Loucy (cell line): Measurements from ENCODE around the gene ABCC9.

Experiments used
- H2AFZ ChIP-seq: fragments of 200-600 bp; sonication (generic); 2 replicates; pipeline ENCODE4 v1.6.0; 2016; ENCODE audit warnings: antibody characterized with exemption, mild to moderate bottlenecking, low read length, moderate library complexity
- H3F3A ChIP-seq: fragments of 200-600 bp; 2 replicates; pipeline ENCODE4 v1.6.0; 2016; ENCODE audit warnings: antibody characterized with exemption, low read depth, mild to moderate bottlenecking
- H3K27me3 ChIP-seq: fragments of 200-600 bp; sonication (generic); 2 replicates; pipeline ENCODE4 v1.6.1; 2014; ENCODE audit warnings: low read length, mild to moderate bottlenecking; ENCODE audit not compliant: insufficient read depth, poor library complexity, severe bottlenecking
- H3K36me3 ChIP-seq: fragments of 200-600 bp; sonication (generic); 2 replicates; pipeline ENCODE4 v1.6.1; 2016; ENCODE audit warnings: low read length; ENCODE audit not compliant: insufficient read depth
- H3K4me1 ChIP-seq: fragments of 200-600 bp; sonication (generic); 2 replicates; pipeline ENCODE4 v1.5.1; 2014; ENCODE audit warnings: low read length, mild to moderate bottlenecking; ENCODE audit not compliant: insufficient read depth, poor library complexity, severe bottlenecking
- H3K4me2 ChIP-seq: fragments of 200-600 bp; sonication (generic); 2 replicates; pipeline ENCODE4 v1.6.0; 2014; ENCODE audit warnings: antibody characterized with exemption, low read length, low read depth, mild to moderate bottlenecking; ENCODE audit not compliant: poor library complexity, severe bottlenecking
- H3K4me3 ChIP-seq: fragments of 200-600 bp; sonication (generic); 2 replicates; pipeline ENCODE4 v1.5.1; 2014; ENCODE audit warnings: low read length, mild to moderate bottlenecking, mixed read lengths; ENCODE audit not compliant: poor library complexity, severe bottlenecking
- H3K79me2 ChIP-seq: fragments of 200-600 bp; sonication (generic); 2 replicates; pipeline ENCODE4 v1.6.1; 2014; ENCODE audit warnings: low read length; ENCODE audit not compliant: insufficient read depth
- H3K9ac ChIP-seq: fragments of 200-600 bp; sonication (generic); 2 replicates; pipeline ENCODE4 v1.6.0; 2014; ENCODE audit warnings: mild to moderate bottlenecking, low read depth, low read length, moderate library complexity; ENCODE audit not compliant: poor library complexity, severe bottlenecking
- H3K9me2 ChIP-seq: fragments of 200-600 bp; sonication (generic); replicated peaks from 2 replicates; pipeline ENCODE4 v1.6.1; 2016; ENCODE audit warnings: low read depth, low read length, mixed read lengths
- H3K9me3 ChIP-seq: fragments of 200-600 bp; sonication (generic); 2 replicates; pipeline ENCODE4 v1.6.1; 2014; ENCODE audit warnings: mild to moderate bottlenecking, antibody characterized with exemption, low read length, low read depth; ENCODE audit not compliant: insufficient read depth
- H4K20me1 ChIP-seq: fragments of 200-600 bp; sonication (generic); 2 replicates; pipeline ENCODE4 v1.6.0; 2014; ENCODE audit warnings: antibody characterized with exemption, low read length, mild to moderate bottlenecking; ENCODE audit not compliant: insufficient read depth, poor library complexity, severe bottlenecking
- CTCF ChIP-seq: fragments of 200-600 bp; sonication (generic); conservative IDR thresholded peaks from 2 replicates; pipeline ENCODE4 v1.5.1; 2014; ENCODE audit warnings: mild to moderate bottlenecking, antibody characterized with exemption, low read length
- EZH2phosphoT487 ChIP-seq: fragments of 200-600 bp; IDR thresholded peaks from 2 replicates; pipeline ENCODE4 v1.6.1; 2018; ENCODE audit warnings: antibody characterized with exemption, mild to moderate bottlenecking, moderate library complexity, borderline replicate concordance

Gene ABCC9

GRCh38 chr12:21852251-21852650 is 89.0 kb downstream of the ABCC9 start:
- no peak overlapping the region for H2AFZ ChIP-seq
- H3K79me2 ChIP-seq: no peaks in the 10 kb centered on the region
- no peak overlapping the region for H3K4me3 ChIP-seq
- H3K9me3 ChIP-seq: no peaks in the 10 kb centered on the region
- H3K9ac ChIP-seq: no peak overlapping the region
- H3K27me3 ChIP-seq: no peaks in the 10 kb centered on the region
- H3K36me3 ChIP-seq: no peaks in the 10 kb centered on the region
- no peak overlapping the region for H3K4me2 ChIP-seq
- no peaks in the 10 kb centered on the region for H3K9me2 ChIP-seq
- H4K20me1 ChIP-seq: no peaks in the 10 kb centered on the region
- TF ChIP-seq EZH2phosphoT487 (no peak), CTCF (no peak)
- H3K4me1 ChIP-seq: no peaks in the 10 kb centered on the region
- no peaks in the 10 kb centered on the region for H3F3A ChIP-seq

GRCh38 chr12:21851151-21851550 is 90.1 kb downstream of the ABCC9 start:
- no peak overlapping the region for H3K4me3 ChIP-seq
- no peaks in the 10 kb centered on the region for H3K9me2 ChIP-seq
- H3K9ac ChIP-seq: no peak overlapping the region
- no peaks in the 10 kb centered on the region for H3K79me2 ChIP-seq
- H3K4me1 ChIP-seq: no peaks in the 10 kb centered on the region
- H3K9me3 ChIP-seq: no peaks in the 10 kb centered on the region
- H3K27me3 ChIP-seq: no peaks in the 10 kb centered on the region
- TF ChIP-seq EZH2phosphoT487: no peak
- no peak for TF ChIP-seq CTCF
- H2AFZ ChIP-seq: no peak overlapping the region
- H3F3A ChIP-seq: no peaks in the 10 kb centered on the region
- H3K36me3 ChIP-seq: no peaks in the 10 kb centered on the region
- no peak overlapping the region for H3K4me2 ChIP-seq
- no peaks in the 10 kb centered on the region for H4K20me1 ChIP-seq

GRCh38 chr12:21850419-21850818 is 90.8 kb downstream of the ABCC9 start:
- no peaks in the 10 kb centered on the region for H4K20me1 ChIP-seq
- TF ChIP-seq CTCF (no peak), EZH2phosphoT487 (no peak)
- no peaks in the 10 kb centered on the region for H3K4me1 ChIP-seq
- no peaks in the 10 kb centered on the region for H3K27me3 ChIP-seq
- no peak overlapping the region for H3K9ac ChIP-seq
- no peak overlapping the region for H2AFZ ChIP-seq
- no peak overlapping the region for H3K4me2 ChIP-seq
- no peaks in the 10 kb centered on the region for H3K9me2 ChIP-seq
- no peaks in the 10 kb centered on the region for H3K79me2 ChIP-seq
- no peaks in the 10 kb centered on the region for H3F3A ChIP-seq
- H3K9me3 ChIP-seq: no peaks in the 10 kb centered on the region
- no peaks in the 10 kb centered on the region for H3K36me3 ChIP-seq
- H3K4me3 ChIP-seq: no peak overlapping the region
